Muscle of leg (tissue), 11 donors: Measurements from ENCODE around the gene MRTFA. TPM values are rescaled to one million over a fixed set of nuclear protein-coding genes. Genes with fewer than 3 reads are reported as not detected.
"Not testable (repeated sequence)": the region's sequence is repeated elsewhere in the genome, so short reads cannot be mapped to it uniquely, and the experiment has no call there.

Source experiments
- DNase-seq: peaks from one replicate; pipeline ENCODE4 v3.0.0; 2013
- H3K27ac ChIP-seq: one replicate; pipeline ENCODE4 v1.5.1; 2013; ENCODE audit warnings: mild to moderate bottlenecking, low read length, control low read depth
- H3K27me3 ChIP-seq: one replicate; pipeline ENCODE4 v1.6.1; 2013; ENCODE audit warnings: low read length; ENCODE audit not compliant: control insufficient read depth, insufficient read depth
- H3K36me3 ChIP-seq: one replicate; pipeline ENCODE4 v1.6.1; 2013; ENCODE audit warnings: low read length; ENCODE audit not compliant: control insufficient read depth, insufficient read depth
- H3K4me1 ChIP-seq: one replicate; pipeline ENCODE4 v1.6.1; 2013; ENCODE audit warnings: low read length; ENCODE audit not compliant: control insufficient read depth, insufficient read depth
- H3K4me3 ChIP-seq: one replicate; pipeline ENCODE4 v1.5.1; 2013; ENCODE audit warnings: low read length, control low read depth
- H3K9me3 ChIP-seq: replicated peaks from 2 replicates; pipeline ENCODE4 v1.6.1; 2013; ENCODE audit warnings: low read depth, low read length; ENCODE audit not compliant: control insufficient read depth
- WGBS: methylation state at CpG from one replicate; pipeline ENCODE4 v1.1.5; 2013; ENCODE audit warnings: missing lambda C conversion rate; ENCODE audit not compliant: insufficient coverage; 5-methylcytosine and 5-hydroxymethylcytosine counted together
- polyA plus RNA-seq, 8 donors: library from polyadenylated mRNA; unstranded; fragments of 120-200 nt; gene quantifications; one replicate each; pipeline versions ENCODE4 v1.2.1 to v1.2.3, GENCODE V29; 2013; ENCODE audit warnings: inconsistent platforms in 1 of 8, low replicate concordance in 1 of 8; ENCODE audit not compliant: insufficient read length in 8 of 8, insufficient read depth in 1 of 8
- total RNA-seq: library from RNA; stranded (reverse); fragments of 120-200 nt; gene quantifications from one replicate; pipeline ENCODE4 v1.2.4, GENCODE V29; 2013

The MRTFA gene
- total and polyA plus RNA-seq, 9 donors, result 19.0 to 35.7 (median 29.5) TPM

DNA sequence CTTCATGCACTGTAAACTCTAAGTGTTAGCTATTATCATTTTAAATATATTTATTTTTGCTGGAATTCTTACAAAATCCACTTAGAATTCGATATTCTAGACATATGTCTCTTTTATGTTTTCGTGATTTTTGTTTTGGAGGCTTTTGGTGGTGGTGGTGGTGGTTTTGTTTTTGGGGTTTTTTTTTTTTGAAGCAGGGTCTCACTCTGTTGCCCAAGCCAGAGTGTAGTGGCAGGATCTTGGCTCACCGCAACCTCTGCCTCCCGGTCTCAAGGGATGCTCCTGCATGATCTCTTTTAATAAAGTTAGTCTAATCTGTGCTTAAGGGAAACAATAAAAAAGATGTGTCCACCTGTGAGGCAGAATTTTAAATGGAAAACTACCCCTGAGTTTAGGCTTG, 117.7 kb downstream of the MRTFA start:
- H3K36me3 ChIP-seq, result peaks cover 12% of the 10 kb centered on the region
- no peak overlapping the region for H3K27ac ChIP-seq
- WGBS, result no CpG with 5 or more reads among the region's 4 CpGs
- H3K4me1 ChIP-seq, result no peaks in the 10 kb centered on the region
- DNase-seq, result no peak
- H3K4me3 ChIP-seq, result no peak overlapping the region
- H3K9me3 ChIP-seq, result no peaks in the 10 kb centered on the region
- no peaks in the 10 kb centered on the region for H3K27me3 ChIP-seq

DNA sequence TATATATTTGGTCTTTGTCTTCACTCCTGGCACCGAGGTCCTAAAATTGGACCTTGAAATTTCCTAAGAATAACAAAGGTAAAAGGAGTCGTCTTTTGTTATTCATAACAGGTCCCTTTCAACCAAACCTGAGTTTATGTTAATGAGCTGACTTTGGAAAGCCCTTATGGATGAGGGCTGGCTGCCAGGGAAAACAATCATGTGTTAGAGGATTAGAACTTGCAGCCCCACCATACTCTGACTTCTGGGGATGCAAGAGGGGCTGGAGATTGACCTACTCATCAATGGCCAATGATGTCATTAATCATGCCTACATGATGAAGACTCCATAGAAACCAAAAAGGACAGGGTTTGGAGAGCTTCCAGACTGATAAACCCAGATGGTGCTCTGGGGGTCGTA, 118.9 kb downstream of the MRTFA start:
- Histone ChIP-seq H3K9me3 (no peaks in the 10 kb centered on the region), H3K4me3 (no peak overlapping the region), H3K36me3 (peaks cover 12% of the 10 kb centered on the region), H3K27ac (no peak overlapping the region), H3K4me1 (peaks cover 2% of the 10 kb centered on the region), H3K27me3 (no peaks in the 10 kb centered on the region)
- no peak for DNase-seq
- WGBS, result no CpG with 5 or more reads among the region's 3 CpGs

DNA sequence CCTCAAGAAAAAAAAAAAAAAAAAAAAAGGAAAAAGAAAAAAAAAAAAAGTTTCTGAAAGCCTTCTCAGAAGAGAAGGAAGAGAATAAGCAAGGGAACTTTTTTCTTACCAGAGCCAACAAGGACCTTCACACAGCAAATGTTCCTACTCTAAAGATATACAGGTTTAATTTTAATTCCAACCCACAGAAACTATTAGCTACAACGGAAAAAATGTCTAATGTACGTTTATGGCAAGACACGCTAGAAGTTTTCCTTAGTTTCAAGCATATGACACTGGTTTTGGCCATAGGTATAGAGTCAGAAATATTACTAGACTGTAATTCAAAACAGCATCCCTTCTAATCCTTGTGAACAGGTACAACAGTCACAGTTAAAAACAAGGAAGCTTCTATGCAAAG, 120.1 kb downstream of the MRTFA start:
- no CpG with 5 or more reads among the region's 3 CpGs for WGBS
- Histone ChIP-seq H3K4me1 (peaks cover 5% of the 10 kb centered on the region), H3K27ac (peak overlapping the region; percentile 26), H3K27me3 (no peaks in the 10 kb centered on the region), H3K9me3 (no peaks in the 10 kb centered on the region), H3K4me3 (no peak overlapping the region), H3K36me3 (peaks cover 8% of the 10 kb centered on the region)
- DNase-seq, result peak; percentile 84

DNA sequence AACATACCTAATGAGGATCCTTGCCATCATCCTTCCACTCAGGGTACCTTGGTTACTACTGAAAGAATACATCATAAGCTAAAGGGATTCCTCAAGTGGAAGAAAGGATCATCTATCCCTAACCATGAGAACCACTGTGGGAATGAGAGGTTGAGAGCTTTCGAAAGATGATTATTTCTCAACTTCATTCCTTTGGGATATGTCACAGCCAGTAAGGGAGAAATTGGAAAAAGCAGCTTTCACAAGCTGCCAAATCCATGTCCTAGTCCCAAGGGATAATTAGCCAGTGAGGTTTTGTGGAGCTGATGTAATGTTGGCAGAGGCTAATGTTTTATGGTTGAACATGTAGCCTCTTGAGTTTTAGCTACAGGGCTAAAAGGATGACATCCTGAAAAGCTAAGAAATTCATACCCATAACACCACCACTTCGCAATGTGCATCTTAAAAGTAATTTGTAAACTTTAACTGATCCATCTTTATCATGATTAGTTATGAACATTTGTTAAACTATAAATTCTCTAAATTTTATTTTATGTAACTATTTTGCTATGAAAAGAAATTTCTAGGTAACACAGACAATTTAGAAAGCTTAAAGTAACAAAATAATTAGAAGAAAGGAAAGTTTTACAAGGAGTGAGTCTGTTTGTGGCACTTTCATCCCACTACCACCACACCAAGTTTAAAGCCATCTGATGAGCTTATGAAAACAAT, 123.9 kb downstream of the MRTFA start:
- Histone ChIP-seq H3K36me3 (peaks cover 3% of the 10 kb centered on the region), H3K27ac (peak overlapping the region; percentile 66), H3K9me3 (no peaks in the 10 kb centered on the region), H3K4me1 (peaks cover 27% of the 10 kb centered on the region), H3K27me3 (no peaks in the 10 kb centered on the region), H3K4me3 (no peak overlapping the region)
- peak; percentile 88 for DNase-seq
- no CpG with 5 or more reads among the region's 2 CpGs for whole genome bisulfite sequencing

DNA sequence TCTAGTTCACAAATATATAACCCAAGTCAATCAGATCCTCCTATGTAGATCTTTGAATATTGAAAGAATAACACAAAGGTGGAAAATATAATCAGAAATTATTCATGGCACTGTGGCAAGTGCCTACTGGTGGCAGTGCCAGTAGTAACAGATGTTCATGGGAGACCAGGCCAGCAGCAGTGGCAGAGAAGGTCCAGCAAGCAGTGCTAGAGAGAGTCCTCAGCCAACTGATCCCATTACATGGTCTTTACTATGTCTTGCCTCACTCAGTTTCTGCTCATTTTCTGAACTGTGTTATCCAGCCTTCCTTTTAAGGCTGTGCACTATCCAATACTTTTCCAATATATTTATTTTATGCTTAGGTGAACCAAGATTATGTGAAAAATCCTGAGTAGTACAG, 124.9 kb downstream of the MRTFA start:
- DNase-seq, result peak; percentile 61
- Histone ChIP-seq H3K4me3 (no peak overlapping the region), H3K27ac (peak overlapping the region; percentile 66), H3K27me3 (no peaks in the 10 kb centered on the region), H3K36me3 (no peaks in the 10 kb centered on the region), H3K4me1 (peaks cover 29% of the 10 kb centered on the region), H3K9me3 (no peaks in the 10 kb centered on the region)

DNA sequence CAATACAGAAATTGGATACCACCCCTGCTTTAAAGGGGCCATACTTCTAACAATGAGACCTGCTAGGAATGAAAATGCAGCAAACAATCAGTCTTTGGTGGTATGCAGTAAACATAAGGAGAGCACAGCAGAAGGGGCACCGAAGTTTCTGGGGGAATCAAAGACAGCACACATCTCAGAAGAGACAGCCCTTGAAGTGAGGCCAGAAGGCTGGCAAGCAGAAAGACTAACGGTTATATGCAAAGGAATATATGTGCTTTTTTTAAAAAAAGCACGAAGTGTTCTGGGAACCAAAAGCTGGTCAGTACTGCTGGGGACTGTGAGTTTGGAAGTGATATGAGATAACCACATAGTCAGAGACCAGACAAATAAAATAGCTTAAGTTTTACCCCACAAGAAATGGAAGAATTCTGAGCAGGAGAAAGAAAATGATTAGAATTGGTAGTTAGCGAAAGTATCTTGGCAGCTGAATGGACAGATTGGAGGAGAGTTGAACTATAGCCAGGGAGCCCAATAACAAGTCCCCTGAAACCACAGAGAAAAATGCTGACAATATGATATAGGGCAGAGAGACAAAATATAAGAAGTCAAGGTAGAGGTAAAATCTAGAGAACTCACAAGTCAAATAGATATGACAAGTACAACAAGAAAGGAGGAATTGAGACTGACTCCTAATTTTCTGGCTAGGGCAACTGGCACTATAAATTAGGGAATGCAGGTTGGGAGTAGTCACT, 125.7 kb downstream of the MRTFA start:
- Histone ChIP-seq H3K27me3 (no peaks in the 10 kb centered on the region), H3K4me3 (no peak overlapping the region), H3K4me1 (peaks cover 29% of the 10 kb centered on the region), H3K27ac (peak overlapping the region; percentile 77), H3K36me3 (no peaks in the 10 kb centered on the region), H3K9me3 (no peaks in the 10 kb centered on the region)
- DNase-seq, result no peak
- WGBS, result 60% methylated on average over 1 of the region's 4 CpGs

DNA sequence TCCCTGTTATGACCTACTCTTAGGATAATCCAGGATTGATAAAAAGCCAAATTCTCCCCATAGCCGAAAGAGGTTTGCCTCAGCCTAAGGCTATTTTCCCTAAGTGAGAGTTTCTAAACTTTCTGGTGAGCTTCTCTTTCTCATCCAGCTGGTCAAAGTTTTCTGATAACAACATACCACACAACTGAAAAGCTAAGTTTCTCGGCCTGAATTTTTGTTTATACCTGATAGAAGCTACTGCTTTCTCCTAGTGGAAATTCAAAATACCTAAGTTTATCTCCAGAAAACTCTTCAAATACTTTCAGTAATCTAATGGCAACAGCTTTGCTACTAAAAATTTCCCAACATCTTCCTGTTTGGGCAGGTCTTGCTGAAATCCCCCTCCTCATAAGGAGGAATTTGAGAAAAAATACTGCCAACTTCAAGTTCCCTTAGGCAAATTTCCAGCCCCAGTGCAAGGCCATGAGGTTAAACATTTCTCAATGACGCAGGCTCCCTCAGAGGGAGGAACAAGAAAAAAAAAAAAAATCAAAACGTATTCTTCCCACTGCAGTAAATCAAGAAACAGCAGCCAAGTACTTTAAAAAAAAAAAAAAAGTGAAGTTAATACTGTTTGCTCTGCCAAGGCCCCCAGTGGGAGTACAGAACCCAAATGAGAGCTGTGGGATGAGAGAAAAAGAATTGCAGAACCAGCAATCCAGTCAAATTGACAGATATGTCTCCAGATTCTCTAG, 127.0 kb downstream of the MRTFA start:
- 0% methylated on average over 1 of the region's 4 CpGs for WGBS
- Histone ChIP-seq H3K4me3 (no peak overlapping the region), H3K27me3 (no peaks in the 10 kb centered on the region), H3K9me3 (no peaks in the 10 kb centered on the region), H3K27ac (peak overlapping the region; percentile 79), H3K4me1 (peaks cover 29% of the 10 kb centered on the region), H3K36me3 (no peaks in the 10 kb centered on the region)
- peak; percentile 88 for DNase-seq

DNA sequence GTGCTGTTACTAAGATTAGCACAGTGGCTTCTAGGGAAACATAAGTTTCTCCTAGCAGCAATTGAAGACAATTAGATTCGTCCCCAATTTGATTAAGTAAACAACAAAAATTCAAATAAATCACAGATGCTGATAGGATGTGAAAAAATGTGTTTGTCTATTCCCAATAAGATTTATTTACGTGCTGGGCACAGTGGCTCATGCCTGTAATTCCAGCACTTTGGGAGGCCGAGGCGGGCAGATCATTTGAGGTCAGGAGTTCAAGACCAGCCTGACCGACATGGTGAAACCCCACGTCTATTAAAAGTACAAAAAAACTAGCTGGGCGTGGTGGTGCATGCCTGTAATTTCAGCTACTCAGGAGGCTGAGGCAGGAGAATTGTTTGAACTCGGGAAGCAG, 128.5 kb downstream of the MRTFA start:
- H3K4me1 ChIP-seq, result peaks cover 27% of the 10 kb centered on the region
- WGBS, result 82% methylated on average over 5 of the region's 8 CpGs
- DNase-seq, H3K9me3 ChIP-seq, H3K4me3 ChIP-seq, H3K36me3 ChIP-seq, H3K27ac ChIP-seq, H3K27me3 ChIP-seq: not testable (repeated sequence)

DNA sequence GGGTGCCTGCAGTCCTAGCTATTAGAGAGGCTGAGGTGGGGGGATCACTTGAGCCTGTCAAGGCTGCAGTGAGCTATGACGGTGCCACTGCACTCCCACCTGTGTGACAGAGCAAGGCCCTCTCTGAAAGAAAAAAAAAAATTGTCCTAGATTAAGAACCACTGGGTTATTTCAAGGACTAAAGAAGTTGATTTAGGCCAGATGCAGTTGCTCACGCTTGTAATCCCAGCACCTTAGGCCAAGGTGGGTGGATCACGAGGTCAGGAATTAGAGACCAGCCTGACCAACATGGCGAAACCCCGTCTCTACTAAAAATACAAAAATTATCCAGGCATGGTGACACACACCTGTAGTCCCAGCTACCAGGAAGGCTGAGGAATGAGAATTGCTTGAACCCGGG, 129.0 kb downstream of the MRTFA start:
- WGBS, result 79% methylated on average over 3 of the region's 6 CpGs
- Histone ChIP-seq H3K27me3 (no peaks in the 10 kb centered on the region), H3K36me3 (no peaks in the 10 kb centered on the region), H3K4me1 (peaks cover 27% of the 10 kb centered on the region), H3K9me3 (no peaks in the 10 kb centered on the region), H3K27ac (no peak overlapping the region), H3K4me3 (no peak overlapping the region)
- DNase-seq, result no peak

DNA sequence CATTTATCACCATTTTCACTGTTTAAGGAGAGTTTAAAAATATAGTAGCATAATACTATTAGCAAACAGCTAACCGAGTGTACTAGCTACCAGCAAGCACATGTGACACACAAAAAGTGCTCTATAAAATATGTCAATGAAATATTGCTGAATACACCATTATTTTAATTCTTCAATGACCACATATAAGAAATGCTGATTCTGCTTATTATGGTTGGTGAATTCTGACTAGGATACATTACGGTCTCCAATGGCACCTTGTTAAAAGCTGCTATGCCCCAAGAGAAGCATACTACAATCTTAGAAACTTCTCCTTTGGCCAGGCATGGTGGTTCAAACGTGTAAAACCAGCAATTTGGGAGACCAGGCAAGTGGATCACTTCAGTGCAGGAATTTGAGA, 129.8 kb downstream of the MRTFA start:
- Histone ChIP-seq H3K27me3 (no peaks in the 10 kb centered on the region), H3K27ac (no peak overlapping the region), H3K4me1 (peaks cover 26% of the 10 kb centered on the region), H3K36me3 (no peaks in the 10 kb centered on the region), H3K9me3 (no peaks in the 10 kb centered on the region), H3K4me3 (no peak overlapping the region)
- no CpG with 5 or more reads among the region's 3 CpGs for WGBS
- DNase-seq, result no peak
